H9 (cell line): ENCODE measurements around the gene LSP1. TPM values are rescaled to one million over a fixed set of nuclear protein-coding genes. Genes with fewer than 3 reads are reported as not detected.

Source experiments
- DNase-seq: peaks from one replicate; pipeline ENCODE4 v3.0.0-alpha.2; 2017
- H2AFZ ChIP-seq: one replicate; pipeline ENCODE4 v1.6.1; 2013; ENCODE audit warnings: mild to moderate bottlenecking, low read length, control low read depth, moderate library complexity
- H2AK5ac ChIP-seq: 2 replicates; pipeline ENCODE4 v1.6.1; 2013; ENCODE audit warnings: low read length, control low read depth, mixed read lengths; ENCODE audit not compliant: insufficient read length
- H2BK120ac ChIP-seq: one replicate; pipeline ENCODE4 v1.6.1; 2013; ENCODE audit warnings: low read depth, mild to moderate bottlenecking, low read length, control low read depth, inconsistent platforms; ENCODE audit not compliant: poor library complexity, severe bottlenecking
- H2BK12ac ChIP-seq: 2 replicates; pipeline ENCODE4 v1.6.1; 2013; ENCODE audit warnings: low read length, control low read depth, mixed read lengths, low read depth; ENCODE audit not compliant: insufficient read length
- H2BK15ac ChIP-seq: 2 replicates; pipeline ENCODE4 v1.6.1; 2013; ENCODE audit warnings: low read depth, low read length, control low read depth
- H2BK20ac ChIP-seq: one replicate; pipeline ENCODE4 v1.6.1; 2013; ENCODE audit warnings: low read depth, mild to moderate bottlenecking, low read length, control low read depth, inconsistent platforms; ENCODE audit not compliant: poor library complexity, severe bottlenecking
- H2BK5ac ChIP-seq: 2 replicates; pipeline ENCODE4 v1.6.1; 2013; ENCODE audit warnings: low read length, control low read depth, mixed read lengths; ENCODE audit not compliant: insufficient read length
- H3K14ac ChIP-seq: 2 replicates; pipeline ENCODE4 v1.6.1; 2013; ENCODE audit warnings: low read length, control low read depth; ENCODE audit not compliant: insufficient read depth
- H3K18ac ChIP-seq: 2 replicates; pipeline ENCODE4 v1.6.1; 2013; ENCODE audit warnings: low read depth, mild to moderate bottlenecking, mixed read lengths, low read length, control low read depth; ENCODE audit not compliant: insufficient read length
- H3K23ac ChIP-seq: 2 replicates; pipeline ENCODE4 v1.6.1; 2013; ENCODE audit warnings: low read length, control low read depth, mixed read lengths, low read depth; ENCODE audit not compliant: insufficient read length
- H3K23me2 ChIP-seq: 2 replicates; pipeline ENCODE4 v1.6.1; 2013; ENCODE audit warnings: low read depth, mild to moderate bottlenecking, mixed read lengths, low read length, control low read depth; ENCODE audit not compliant: insufficient read length, poor library complexity, severe bottlenecking
- H3K27ac ChIP-seq: 2 replicates; pipeline ENCODE4 v1.5.1; 2013; ENCODE audit warnings: low read length, control low read depth, mixed read lengths, low read depth; ENCODE audit not compliant: insufficient read length
- H3K27me3 ChIP-seq: 2 replicates; pipeline ENCODE4 v1.6.1; 2013; ENCODE audit warnings: low read length, control low read depth, inconsistent platforms; ENCODE audit not compliant: insufficient read depth
- H3K4ac ChIP-seq: 2 replicates; pipeline ENCODE4 v1.6.1; 2013; ENCODE audit warnings: low read depth, mild to moderate bottlenecking, control low read depth, inconsistent platforms, low read length, moderate library complexity
- H3K4me1 ChIP-seq: 2 replicates; pipeline ENCODE4 v1.6.1; 2013; ENCODE audit warnings: low read length, control low read depth, inconsistent platforms; ENCODE audit not compliant: insufficient read depth
- H3K4me2 ChIP-seq: 2 replicates; pipeline ENCODE4 v1.6.1; 2013; ENCODE audit warnings: low read length, control low read depth, mixed read lengths; ENCODE audit not compliant: insufficient read length, insufficient read depth
- H3K56ac ChIP-seq: 2 replicates; pipeline ENCODE4 v1.6.1; 2013; ENCODE audit warnings: low read depth, mild to moderate bottlenecking, mixed read lengths, low read length, control low read depth; ENCODE audit not compliant: insufficient read length
- H3K79me1 ChIP-seq: 2 replicates; pipeline ENCODE4 v1.6.1; 2013; ENCODE audit warnings: low read depth, mild to moderate bottlenecking, moderate library complexity, low read length, control low read depth, inconsistent platforms; ENCODE audit not compliant: insufficient read depth, poor library complexity, severe bottlenecking
- H3K79me2 ChIP-seq: 2 replicates; pipeline ENCODE4 v1.6.1; 2013; ENCODE audit warnings: low read length, control low read depth, inconsistent platforms; ENCODE audit not compliant: insufficient read depth
- H3K9ac ChIP-seq: 2 replicates; pipeline ENCODE4 v1.6.1; 2013; ENCODE audit warnings: low read length, control low read depth, mixed read lengths; ENCODE audit not compliant: insufficient read length; ENCODE audit errors: extremely low read depth
- H3K9me3 ChIP-seq: one replicate; pipeline ENCODE4 v1.6.1; 2013; ENCODE audit warnings: low read depth, low read length, inconsistent platforms; ENCODE audit not compliant: control insufficient read depth
- H3T11ph ChIP-seq: one replicate; pipeline ENCODE4 v1.6.1; 2013; ENCODE audit warnings: mild to moderate bottlenecking, low read length, control low read depth, inconsistent platforms
- H4K20me1 ChIP-seq: one replicate; pipeline ENCODE4 v1.6.1; 2013; ENCODE audit not compliant: control insufficient read depth, insufficient read length, insufficient read depth
- H4K5ac ChIP-seq: 2 replicates; pipeline ENCODE4 v1.6.1; 2013; ENCODE audit warnings: low read depth, mild to moderate bottlenecking, mixed read lengths, low read length, control low read depth; ENCODE audit not compliant: insufficient read length
- H4K8ac ChIP-seq: replicated peaks from 2 replicates; pipeline ENCODE4 v1.6.1; 2013; ENCODE audit warnings: low read length, control low read depth, mixed read lengths, low read depth; ENCODE audit not compliant: insufficient read length
- H4K91ac ChIP-seq: 2 replicates; pipeline ENCODE4 v1.6.1; 2013; ENCODE audit warnings: low read depth, mild to moderate bottlenecking, moderate library complexity, mixed read lengths, low read length, control low read depth; ENCODE audit not compliant: insufficient read length
- H3K27ac Mint-ChIP-seq, 3 experiments: 2 replicates in 2 of 3; 3 replicates in 1 of 3; pipeline ENCODE4 v1.8.0; 2020 to 2021; ENCODE audit warnings: mixed read lengths in 3 of 3, mild to moderate bottlenecking in 1 of 3, moderate library complexity in 1 of 3
- H3K27me3 Mint-ChIP-seq: 2 replicates; pipeline ENCODE4 v1.8.0; 2021; ENCODE audit warnings: low read depth, mild to moderate bottlenecking, moderate library complexity, mixed read lengths
- H3K36me3 Mint-ChIP-seq, 3 experiments: 2 replicates in 2 of 3; 3 replicates in 1 of 3; pipeline ENCODE4 v1.8.0; 2020 to 2021; ENCODE audit warnings: low read depth in 3 of 3, mixed read lengths in 3 of 3; ENCODE audit not compliant: insufficient read depth in 1 of 3
- H3K4me1 Mint-ChIP-seq, 2 experiments: 2 replicates each; pipeline ENCODE4 v1.8.0; 2020; ENCODE audit warnings: mixed read lengths in 2 of 2
- H3K4me3 Mint-ChIP-seq, 2 experiments: 2 replicates in 1 of 2; 3 replicates in 1 of 2; pipeline ENCODE4 v1.8.0; 2020 to 2021; ENCODE audit warnings: mild to moderate bottlenecking in 2 of 2, mixed read lengths in 2 of 2, moderate library complexity in 1 of 2
- H3K9me3 Mint-ChIP-seq, 2 experiments: 2 replicates in 1 of 2; 3 replicates in 1 of 2; pipeline ENCODE4 v1.8.0; 2020; ENCODE audit warnings: mild to moderate bottlenecking in 2 of 2, mixed read lengths in 2 of 2, moderate library complexity in 1 of 2
- CTCF ChIP-seq: fragments of 200-600 bp; sonication (generic); conservative IDR thresholded peaks from 3 replicates; pipeline ENCODE4 v1.8.0; 2021; ENCODE audit warnings: antibody characterized with exemption, mild to moderate bottlenecking
- WGBS: extraction: QIAGEN DNeasy Blood & Tissue Kit; methylation state at CpG from one replicate; pipeline ENCODE4 v1.1.7; 2013; ENCODE audit warnings: missing lambda C conversion rate, low lambda C conversion rate, mixed read lengths; ENCODE audit not compliant: insufficient read length; ENCODE audit errors: extremely low coverage; 5-methylcytosine and 5-hydroxymethylcytosine counted together
- total RNA-seq: library from RNA; stranded (reverse); gene quantifications from 2 replicates; pipeline ENCODE4 v1.2.1, GENCODE V29; 2021

The LSP1 gene
- total RNA-seq, 1 experiment from 2014 or later = not detected

DNA sequence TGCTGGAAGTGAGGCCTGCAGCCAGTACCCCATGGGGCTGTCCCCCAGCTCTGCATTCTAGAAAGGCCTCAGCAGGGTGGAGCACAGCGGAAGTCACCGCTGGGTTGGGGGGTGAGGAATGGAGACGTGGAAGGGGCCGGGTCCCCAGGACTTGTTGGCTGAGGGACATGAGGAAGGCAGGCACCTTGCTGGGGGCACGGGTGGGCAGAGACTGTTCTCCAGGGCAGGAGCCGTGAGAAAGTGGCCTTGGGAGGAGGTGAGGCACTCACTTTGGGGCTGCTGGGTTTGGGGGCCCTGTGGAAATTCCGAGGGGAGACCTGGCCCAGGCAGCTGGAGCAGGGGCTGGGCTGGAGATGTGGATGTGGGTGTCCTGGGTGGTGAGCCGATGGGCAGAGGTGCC is 9.1 kb upstream of the LSP1 start:
- Mint-ChIP-seq H3K9me3 (no peaks in the 10 kb centered on the region), H3K4me3 (no peak overlapping the region), H3K27me3 (peaks cover 20% of the 10 kb centered on the region), H3K36me3 (no peaks in the 10 kb centered on the region), H3K4me1 (peaks cover 0 to 4% of the 10 kb centered on the region in 2 experiments; a peak in 1 of 4 replicates), H3K27ac (peak overlapping the region in 2 of 3 experiments; percentile 0 to 48; a peak in 1 of 7 replicates)
- no peaks in the 10 kb centered on the region for H3K23me2 ChIP-seq
- H3K18ac ChIP-seq = peak overlapping the region; percentile 18
- H3K9me3 ChIP-seq = no peaks in the 10 kb centered on the region
- TF ChIP-seq CTCF = no peak
- H2BK12ac ChIP-seq = no peak overlapping the region
- H3K4me2 ChIP-seq = no peak overlapping the region
- no peak overlapping the region for H2BK20ac ChIP-seq
- H3K4ac ChIP-seq = no peak overlapping the region
- no peaks in the 10 kb centered on the region for H3K79me2 ChIP-seq
- H2AFZ ChIP-seq = no peak overlapping the region
- H3K14ac ChIP-seq = no peak overlapping the region; the same call in 1 of the 2 replicates
- DNase-seq = no peak
- no peaks in the 10 kb centered on the region for H4K20me1 ChIP-seq
- H2BK15ac ChIP-seq = no peak overlapping the region
- H4K5ac ChIP-seq = no peak overlapping the region
- H3K56ac ChIP-seq = no peak overlapping the region
- no peak overlapping the region for H3K23ac ChIP-seq
- H3K79me1 ChIP-seq = no peaks in the 10 kb centered on the region
- H2BK5ac ChIP-seq = no peak overlapping the region
- H3K9ac ChIP-seq = no peak overlapping the region
- WGBS = no CpG with 5 or more reads among the region's 8 CpGs
- H2AK5ac ChIP-seq = no peak overlapping the region
- H4K91ac ChIP-seq = no peak overlapping the region
- no peak overlapping the region for H4K8ac ChIP-seq
- no peak overlapping the region for H2BK120ac ChIP-seq
- H3T11ph ChIP-seq = no peak overlapping the region
- no peaks in the 10 kb centered on the region for H3K4me1 ChIP-seq
- H3K27ac ChIP-seq = no peak overlapping the region
- no peaks in the 10 kb centered on the region for H3K27me3 ChIP-seq
